Lower leg skin (tissue), 4 donors: ENCODE results near the gene PCCA. TPM values are rescaled to one million over a fixed set of nuclear protein-coding genes. Genes with fewer than 3 reads are reported as not detected.

Experiments used
- DNase-seq, 2 donors: peaks; one replicate each; pipeline ENCODE4 v3.0.0-alpha.2; 2019; ENCODE audit warnings: low spot score in 2 of 2
- H3K4me3 ChIP-seq: fragments of 200-600 bp; sonication (generic); 2 replicates; pipeline ENCODE4 v1.5.1; 2017; ENCODE audit warnings: mild to moderate bottlenecking, low read depth; ENCODE audit not compliant: poor library complexity, severe bottlenecking
- CTCF ChIP-seq, 3 donors: fragments of 450-650 bp; IDR thresholded peaks; one replicate each; pipeline ENCODE4 v1.5.1; 2016; ENCODE audit warnings: antibody characterized with exemption in 3 of 3, mild to moderate bottlenecking in 3 of 3, moderate library complexity in 2 of 3
- POLR2A ChIP-seq, 2 donors: fragments of 450-650 bp; IDR thresholded peaks; one replicate each; pipeline ENCODE4 v1.6.1; 2016 to 2017; ENCODE audit warnings: antibody characterized with exemption in 2 of 2, mild to moderate bottlenecking in 1 of 2, moderate library complexity in 1 of 2
- WGBS, 2 donors: methylation state at CpG; one replicate each; pipeline ENCODE4 v1.1.5; 2018; 5-methylcytosine and 5-hydroxymethylcytosine counted together
- intact Hi-C: fragments of 100-400 bp; cut with DNase I; formaldehyde crosslinking; loops from one replicate; pipeline ENCODE4 v1.15.0; 2023; ENCODE audit warnings: low total_unique reads
- total RNA-seq, 4 donors: library from RNA; depleted of rRNA; stranded (reverse); fragments of >200 nt; gene quantifications; one replicate each; pipeline ENCODE4 v1.1.0, GENCODE V29; 2016

The PCCA gene
- total RNA-seq, 4 donors from 2014 or later = 24.3 to 34.2 (median 26.2) TPM

GRCh38 chr13:100443278-100443997 lies 354.5 kb downstream of the PCCA start:
- TF ChIP-seq POLR2A (IDR thresholded peaks at IDR 0.05) = no peak
- no peak for TF ChIP-seq CTCF (IDR thresholded peaks at IDR 0.05)
- intact Hi-C loops = no loop called here
- no peak overlapping the region for H3K4me3 ChIP-seq
- no peak for DNase-seq
- WGBS, 2 donors = 90 to 93% methylated on average over 7 of the region's 7 CpGs

- H3K4me3 ChIP-seq = no peak overlapping the region
- TF ChIP-seq CTCF (IDR thresholded peaks at IDR 0.05) = no peak
- no peak for TF ChIP-seq POLR2A (IDR thresholded peaks at IDR 0.05)
- intact Hi-C loops = no loop called here
- DNase-seq = no peak
- 91 to 94% methylated on average over 4 of the region's 4 CpGs for WGBS, 2 donors
Measured at GRCh38 chr13:100443998-100444328, 355.1 kb downstream of the PCCA start.

GRCh38 chr13:100447831-100448230 lies 358.9 kb downstream of the PCCA start:
- TF ChIP-seq POLR2A (IDR thresholded peaks at IDR 0.05) = no peak
- no peak for TF ChIP-seq CTCF (IDR thresholded peaks at IDR 0.05)
- no peak overlapping the region for H3K4me3 ChIP-seq
- intact Hi-C loops = no loop called here
- 84 to 89% methylated on average over 5 of the region's 5 CpGs for WGBS, 2 donors
- no peak for DNase-seq

GRCh38 chr13:100451923-100452322 lies 363.0 kb downstream of the PCCA start:
- intact Hi-C loops = no loop called here

GRCh38 chr13:100454876-100455275 lies 366.0 kb downstream of the PCCA start:
- DNase-seq = no peak
- no peak overlapping the region for H3K4me3 ChIP-seq
- no peak for TF ChIP-seq POLR2A (IDR thresholded peaks at IDR 0.05)
- no peak for TF ChIP-seq CTCF (IDR thresholded peaks at IDR 0.05)
- 84 to 92% methylated on average over 1 of the region's 1 CpG for WGBS, 2 donors
- intact Hi-C loops = no loop called here

More at GRCh38 chr13:100451923-100452322, 363.0 kb downstream of the PCCA start:
- TF ChIP-seq POLR2A (IDR thresholded peaks at IDR 0.05) (no peak), CTCF (IDR thresholded peaks at IDR 0.05) (no peak)
- DNase-seq = no peak
- H3K4me3 ChIP-seq = no peak overlapping the region
- 91 to 94% methylated on average over 2 of the region's 2 CpGs for WGBS, 2 donors

GRCh38 chr13:100458673-100459072 lies 369.8 kb downstream of the PCCA start:
- TF ChIP-seq CTCF (IDR thresholded peaks at IDR 0.05) (no peak), POLR2A (IDR thresholded peaks at IDR 0.05) (no peak)
- H3K4me3 ChIP-seq = no peak overlapping the region
- DNase-seq = no peak
- 84 to 97% methylated on average over 4 of the region's 4 CpGs for WGBS, 2 donors
- intact Hi-C loops = no loop called here
